Measurements from ENCODE around the gene G6PC1.

DNA sequence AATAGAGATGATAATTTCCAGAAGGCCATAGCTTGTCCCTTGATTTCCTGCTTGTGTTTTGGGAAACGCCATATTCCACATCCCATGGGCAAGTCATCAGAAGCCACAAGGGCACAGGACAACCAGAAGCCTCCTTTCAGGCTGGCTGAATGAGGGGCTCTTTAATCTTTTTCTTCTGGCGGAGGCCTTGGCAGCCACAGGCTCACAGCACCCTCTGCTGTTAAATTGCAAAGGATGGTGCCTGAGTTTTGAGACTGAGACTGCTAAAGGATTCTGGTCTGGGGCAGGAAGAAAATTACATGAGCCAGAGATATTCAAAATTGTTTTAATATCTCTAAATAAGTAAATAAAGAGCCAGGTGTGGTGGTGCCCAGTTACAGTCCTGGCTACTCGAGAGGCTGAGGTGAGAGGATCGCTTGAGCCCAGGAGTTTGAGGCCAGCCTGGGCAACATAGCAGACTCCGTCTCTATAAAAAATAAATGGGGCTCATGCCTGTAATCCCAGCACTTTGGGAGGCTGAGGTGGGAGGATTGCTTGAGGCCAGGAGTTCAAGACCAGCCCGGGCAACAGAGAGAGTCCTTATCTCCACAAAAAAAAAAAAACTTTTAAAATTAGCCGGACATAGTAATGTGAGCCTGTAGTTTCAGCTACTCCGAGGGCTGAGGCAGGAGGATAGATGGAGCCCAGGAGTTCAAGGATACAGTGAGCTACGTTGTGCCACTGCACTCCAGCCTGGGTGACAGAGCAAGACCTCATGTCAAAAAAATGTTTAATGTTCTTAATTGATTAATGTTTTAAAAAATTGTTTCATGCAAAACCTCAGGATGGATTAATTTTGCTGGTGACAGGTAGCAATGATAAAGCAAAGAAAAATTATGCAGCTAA lies 37.4 kb downstream of the G6PC1 start:
- no peak for TF ChIP-seq ZNF274 (IDR thresholded peaks at IDR 0.05; ENCODE audit: low read depth, low read length)
- no peak for TF ChIP-seq YY1 (IDR thresholded peaks at IDR 0.05; ENCODE audit: insufficient read depth, insufficient read length)
